GM19239 (cell line): ENCODE measurements around the gene ARSK.
A peak's percentile ranks its signal among the peaks of the same experiment; 100 is the strongest.

Experiments used
- DNase-seq: peaks from one replicate; pipeline ENCODE4 v3.0.0; 2011; ENCODE audit warnings: low spot score; ENCODE audit not compliant: insufficient read length
- FAIRE-seq: peaks from 2 replicates; lab custom pipeline; 2011; peaks lifted over from hg19 to GRCh38; lab: Jason Lieb, UNC

ARSK gene, protein sequence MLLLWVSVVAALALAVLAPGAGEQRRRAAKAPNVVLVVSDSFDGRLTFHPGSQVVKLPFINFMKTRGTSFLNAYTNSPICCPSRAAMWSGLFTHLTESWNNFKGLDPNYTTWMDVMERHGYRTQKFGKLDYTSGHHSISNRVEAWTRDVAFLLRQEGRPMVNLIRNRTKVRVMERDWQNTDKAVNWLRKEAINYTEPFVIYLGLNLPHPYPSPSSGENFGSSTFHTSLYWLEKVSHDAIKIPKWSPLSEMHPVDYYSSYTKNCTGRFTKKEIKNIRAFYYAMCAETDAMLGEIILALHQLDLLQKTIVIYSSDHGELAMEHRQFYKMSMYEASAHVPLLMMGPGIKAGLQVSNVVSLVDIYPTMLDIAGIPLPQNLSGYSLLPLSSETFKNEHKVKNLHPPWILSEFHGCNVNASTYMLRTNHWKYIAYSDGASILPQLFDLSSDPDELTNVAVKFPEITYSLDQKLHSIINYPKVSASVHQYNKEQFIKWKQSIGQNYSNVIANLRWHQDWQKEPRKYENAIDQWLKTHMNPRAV

DNA sequence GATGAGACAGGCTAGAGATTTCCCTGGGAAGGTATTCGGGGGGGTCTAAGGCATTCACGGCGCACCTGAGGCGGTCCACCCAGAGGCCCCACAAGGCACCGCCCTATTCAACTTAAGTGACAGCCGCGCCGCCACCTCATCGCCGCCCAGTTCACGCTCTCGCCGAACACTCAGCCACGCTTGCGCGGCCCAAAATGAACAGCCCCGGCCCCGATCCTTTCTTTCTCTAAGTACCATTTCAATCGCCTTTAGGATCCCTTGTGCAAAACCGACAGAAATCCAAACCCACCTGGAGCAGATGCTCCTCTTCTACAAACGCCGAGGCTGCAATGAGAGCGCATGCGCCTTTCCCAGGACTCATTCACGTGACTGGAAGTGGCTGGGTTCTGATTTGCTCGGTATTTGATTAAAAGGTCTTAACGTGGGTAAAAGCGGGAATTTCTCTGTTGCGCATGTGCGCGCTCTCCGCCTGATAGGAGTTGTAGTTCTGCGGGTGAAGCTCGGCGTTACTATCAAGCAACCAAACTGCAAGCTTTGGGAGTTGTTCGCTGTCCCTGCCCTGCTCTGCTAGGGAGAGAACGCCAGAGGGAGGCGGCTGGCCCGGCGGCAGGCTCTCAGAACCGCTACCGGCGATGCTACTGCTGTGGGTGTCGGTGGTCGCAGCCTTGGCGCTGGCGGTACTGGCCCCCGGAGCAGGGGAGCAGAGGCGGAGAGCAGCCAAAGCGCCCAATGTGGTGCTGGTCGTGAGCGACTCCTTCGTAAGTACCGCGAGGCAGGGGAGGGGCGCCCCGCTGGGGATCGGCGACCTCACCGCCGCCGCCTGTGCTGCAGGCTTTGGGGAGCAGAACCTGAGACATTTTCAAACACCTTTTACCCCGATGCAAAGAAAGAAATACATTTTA is at the start of gene ARSK, which contains the start of gene SKIC3:
ARSK (plus strand) TSS at position 455 of the 902 bp plus-strand sequence; CDS start at position 633, 178 bp downstream.
SKIC3 (minus strand) TSS at position 331 of the 902 bp plus-strand sequence. CDS start 7,827 bp downstream, outside the sequence.
- FAIRE-seq (peak; percentile 99), DNase-seq (peak; percentile 68)

DNA sequence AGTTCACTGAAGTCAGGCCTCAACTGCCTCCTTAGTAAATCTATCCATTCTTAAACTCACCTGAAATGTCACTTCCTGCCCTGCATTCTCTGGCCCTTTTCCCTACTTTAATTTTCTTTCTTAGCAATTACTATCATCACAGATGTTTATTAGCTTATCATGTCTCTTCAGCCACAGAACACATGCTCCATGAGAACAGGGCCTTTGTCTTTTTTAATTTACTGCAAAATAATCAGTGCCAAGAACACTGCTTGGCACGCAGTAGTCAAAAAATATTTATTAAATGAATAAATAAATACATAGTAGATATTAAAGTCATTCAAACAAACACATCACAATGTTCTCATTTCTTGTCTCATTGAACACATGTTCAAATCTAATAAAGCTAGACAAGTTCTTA is 46.4 kb upstream of the ARSK start:
- FAIRE-seq (no peak), DNase-seq (no peak)

DNA sequence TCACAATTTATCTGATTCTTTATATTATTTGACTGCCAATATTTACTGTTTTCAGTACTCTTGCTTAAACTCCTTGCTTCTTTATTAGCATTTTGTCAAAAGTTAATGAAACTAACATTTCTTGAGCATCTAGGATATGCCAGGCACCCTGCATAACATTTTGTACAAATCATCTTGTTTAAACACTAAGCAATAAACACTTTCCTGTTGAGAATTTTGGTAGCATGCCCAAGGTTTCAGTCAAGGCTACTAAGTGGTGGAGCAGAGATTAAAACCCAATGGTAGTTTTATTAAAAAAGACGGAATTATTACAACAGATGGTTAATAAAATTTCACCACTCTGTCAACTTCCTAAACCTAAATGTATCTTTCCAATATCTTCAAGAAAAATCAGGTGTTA is 43.3 kb upstream of the ARSK start:
- FAIRE-seq (no peak), DNase-seq (no peak)

DNA sequence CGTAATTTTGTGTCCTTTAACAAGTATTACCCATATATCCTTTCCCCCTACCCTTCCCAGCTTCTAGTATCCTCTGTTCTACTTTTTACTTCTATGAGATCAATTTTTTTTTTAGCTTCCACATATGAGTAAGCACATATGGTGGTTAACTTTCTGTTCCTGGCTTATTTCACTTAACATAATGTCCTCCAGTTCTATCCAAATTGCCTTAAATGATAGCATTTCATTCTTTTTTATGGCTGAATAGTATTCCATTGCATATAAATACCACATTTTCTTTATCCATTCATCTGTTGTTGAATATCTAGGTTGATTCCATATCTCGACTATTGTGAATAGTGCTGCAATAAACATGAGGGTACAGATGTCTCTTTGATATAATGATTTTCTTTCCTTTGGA is 36.5 kb upstream of the ARSK start:
- DNase-seq (no peak), FAIRE-seq (no peak)

DNA sequence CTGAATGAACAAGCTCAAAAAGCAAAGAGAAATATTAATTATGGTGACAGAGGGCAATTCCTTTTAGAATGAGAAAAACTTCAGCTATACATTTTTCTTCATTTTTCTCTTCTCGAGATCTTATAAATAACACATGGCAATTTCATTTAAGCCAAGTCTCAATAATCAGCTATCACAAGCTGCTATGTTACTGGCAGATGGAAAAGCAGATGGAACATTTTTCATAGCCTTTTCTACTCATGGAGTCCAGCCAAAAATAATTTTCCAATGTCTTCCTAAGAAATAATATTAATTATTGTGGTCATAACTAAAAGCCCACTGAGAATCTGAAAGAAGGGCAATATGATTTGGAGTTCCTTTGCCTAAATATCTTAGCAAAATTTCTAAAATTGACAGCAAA is 35.8 kb upstream of the ARSK start:
- FAIRE-seq = no peak
- no peak for DNase-seq

DNA sequence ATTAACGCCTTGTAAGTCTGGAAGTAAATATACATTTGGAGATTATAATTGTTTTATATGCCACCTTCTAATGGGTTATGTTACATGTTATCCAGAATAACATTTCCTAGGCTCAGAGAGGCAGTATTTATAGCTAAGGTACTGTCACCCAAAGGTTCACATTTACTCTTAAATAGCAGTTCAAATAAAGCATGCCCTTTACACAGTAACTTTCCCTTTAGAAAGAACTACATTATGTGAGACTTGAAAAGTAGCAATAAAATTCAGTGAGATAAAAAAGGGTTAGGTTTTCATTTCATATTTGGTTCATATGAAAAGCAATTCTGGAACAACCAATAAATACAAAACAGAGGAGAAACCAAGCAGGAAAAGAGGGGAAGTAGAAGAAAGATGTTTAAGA is 35.2 kb upstream of the ARSK start:
- no peak for FAIRE-seq
- DNase-seq = no peak

DNA sequence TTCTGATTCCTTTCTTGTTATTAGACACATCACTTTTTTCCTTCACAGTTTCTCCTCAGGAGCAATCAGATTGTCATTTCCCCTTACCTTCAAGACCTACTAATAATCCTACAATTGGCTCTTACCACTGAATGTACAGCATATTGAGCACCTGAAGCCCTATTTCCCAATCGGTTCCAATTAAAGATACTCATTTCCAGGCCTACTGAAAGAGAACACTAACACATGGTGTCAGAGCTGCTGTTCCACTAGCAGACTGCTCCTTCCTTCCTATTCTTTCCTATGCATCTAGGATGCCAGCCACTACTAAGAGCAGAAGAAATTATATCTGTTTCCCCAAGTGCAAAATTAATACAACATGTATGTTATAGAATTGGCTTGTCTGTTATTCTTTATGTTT is 34.7 kb upstream of the ARSK start:
- DNase-seq (no peak), FAIRE-seq (no peak)

DNA sequence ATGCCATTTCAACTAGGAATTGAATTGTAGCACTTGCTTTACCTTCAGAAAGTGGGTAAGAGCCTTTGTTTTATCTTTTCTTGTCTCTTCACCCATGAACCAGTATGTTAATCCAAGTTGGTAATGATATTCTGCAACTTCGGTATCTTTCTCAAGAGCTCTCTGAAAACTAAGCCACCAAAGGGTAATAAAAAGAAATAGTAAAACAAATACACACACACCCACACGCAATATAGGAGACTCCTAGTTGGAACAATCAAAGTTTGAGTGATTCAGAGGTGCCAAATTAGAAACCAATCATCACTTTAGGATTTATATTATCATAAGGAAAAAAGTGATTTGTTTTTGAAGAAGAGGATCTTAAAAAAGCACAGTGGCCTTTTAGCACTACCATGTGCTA is 30.5 kb upstream of the ARSK start:
- no peak for FAIRE-seq
- DNase-seq = no peak

DNA sequence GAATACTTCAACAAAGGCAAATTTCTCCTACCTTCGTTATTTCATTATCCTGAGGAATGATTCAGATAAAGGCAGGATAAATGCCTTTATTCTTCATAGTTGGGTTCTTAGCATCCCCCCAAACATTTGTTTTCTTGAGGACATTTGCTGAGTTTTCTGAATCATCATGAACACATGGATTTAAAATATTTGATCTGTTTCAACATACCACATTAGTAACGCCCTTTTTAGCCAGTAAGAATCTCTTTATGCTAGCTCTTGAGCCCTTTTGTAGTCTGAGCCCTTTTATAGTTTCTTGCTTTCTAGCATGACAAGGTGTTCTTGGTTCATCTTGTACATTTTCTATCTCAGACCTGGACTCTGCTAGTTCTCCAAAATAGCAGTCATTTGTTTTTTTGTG is 28.0 kb upstream of the ARSK start:
- FAIRE-seq = no peak
- DNase-seq = no peak

DNA sequence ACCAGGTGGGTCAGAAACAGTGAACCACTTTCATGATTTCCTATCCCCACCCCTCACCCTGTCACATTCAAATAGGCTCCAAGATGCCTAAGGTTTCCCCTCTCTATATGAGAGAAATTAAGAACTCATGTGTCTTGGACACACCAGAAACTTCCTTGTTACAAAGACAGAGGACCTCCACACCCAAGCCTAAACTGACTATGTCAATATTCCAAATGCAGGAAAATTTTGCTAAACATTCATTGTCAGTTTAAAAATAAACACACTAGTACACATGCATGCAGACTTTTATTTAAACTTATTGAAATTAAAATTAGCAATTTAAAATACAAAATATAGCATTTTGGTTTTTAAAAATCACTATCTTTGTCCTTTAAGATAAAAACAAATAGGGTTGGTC is 26.3 kb upstream of the ARSK start:
- FAIRE-seq = no peak
- DNase-seq = no peak

DNA sequence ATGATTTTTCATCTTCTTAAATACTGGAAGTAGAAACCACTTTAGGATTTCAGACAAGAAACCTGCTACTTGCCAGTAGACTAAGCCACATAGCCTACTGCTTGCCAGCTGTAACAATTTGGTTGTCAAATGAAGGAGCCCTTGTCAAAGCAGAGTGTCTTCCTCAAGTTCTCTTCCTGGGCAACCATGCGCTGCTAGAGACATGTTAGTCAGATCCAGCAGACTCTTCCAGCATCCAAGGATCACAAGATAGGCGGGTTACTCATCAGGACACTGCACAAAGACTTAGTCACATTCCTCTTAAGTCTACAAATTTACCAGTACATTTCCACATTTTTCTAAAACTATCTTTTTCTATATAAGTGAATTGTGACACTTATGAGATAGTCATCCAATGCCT is 24.5 kb upstream of the ARSK start:
- DNase-seq (no peak), FAIRE-seq (no peak)

DNA sequence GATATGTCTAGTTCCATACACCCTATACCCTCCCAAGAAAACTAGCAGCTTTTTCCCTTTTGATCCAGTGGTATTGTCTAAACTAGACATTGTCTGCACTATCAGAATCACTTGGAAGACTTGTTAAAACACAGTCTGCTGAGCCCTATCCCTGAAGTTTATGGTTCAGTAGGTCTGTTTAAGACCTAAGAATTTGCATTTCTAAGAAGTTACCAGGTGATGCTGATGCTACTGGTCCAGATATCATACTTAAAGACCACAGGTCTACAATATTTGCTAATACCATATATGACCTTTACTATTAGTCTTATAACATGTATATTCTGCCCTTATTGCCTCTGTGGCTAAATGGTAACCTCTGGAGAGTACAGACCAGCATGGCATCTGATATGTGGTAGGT is 23.4 kb upstream of the ARSK start:
- FAIRE-seq = no peak
- DNase-seq = no peak

DNA sequence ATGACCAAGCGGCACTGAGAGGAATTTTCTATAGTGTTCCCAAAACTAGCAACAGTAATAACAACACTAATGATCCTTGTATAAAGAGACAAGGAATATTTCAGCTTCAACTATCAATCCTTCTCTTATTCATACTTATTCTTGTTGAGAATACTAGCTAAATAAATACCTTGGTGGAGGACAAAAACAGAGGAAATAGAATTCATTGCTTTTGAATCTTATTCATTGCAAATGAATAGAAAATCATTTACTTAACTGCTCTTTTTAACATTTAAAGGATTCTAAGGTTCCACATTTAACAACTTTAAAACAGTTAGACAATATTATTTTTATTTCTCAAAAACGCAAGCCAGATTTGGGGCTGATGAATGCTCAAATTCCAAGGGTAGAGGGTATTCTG is 22.5 kb upstream of the ARSK start:
- DNase-seq (no peak), FAIRE-seq (no peak)

DNA sequence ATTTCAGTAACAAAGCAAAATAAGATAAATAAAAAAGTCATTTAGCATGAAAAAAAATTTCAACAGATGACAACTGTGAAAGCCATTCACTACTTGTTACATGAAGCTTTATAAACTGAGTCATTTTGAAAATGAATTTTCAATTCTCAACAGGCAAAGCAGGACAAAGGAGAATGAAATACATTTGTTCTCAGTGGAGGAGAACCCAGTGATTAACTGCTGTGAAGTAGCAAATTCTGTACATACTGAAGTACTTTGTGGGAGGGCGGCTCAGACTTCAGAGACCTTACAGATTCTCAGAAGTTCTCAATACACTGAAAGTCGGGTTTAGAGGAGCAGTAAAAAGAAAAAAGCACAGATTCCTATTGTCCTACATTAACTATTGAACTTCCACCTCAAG is 21.8 kb upstream of the ARSK start:
- DNase-seq (no peak), FAIRE-seq (peak; percentile 8)

DNA sequence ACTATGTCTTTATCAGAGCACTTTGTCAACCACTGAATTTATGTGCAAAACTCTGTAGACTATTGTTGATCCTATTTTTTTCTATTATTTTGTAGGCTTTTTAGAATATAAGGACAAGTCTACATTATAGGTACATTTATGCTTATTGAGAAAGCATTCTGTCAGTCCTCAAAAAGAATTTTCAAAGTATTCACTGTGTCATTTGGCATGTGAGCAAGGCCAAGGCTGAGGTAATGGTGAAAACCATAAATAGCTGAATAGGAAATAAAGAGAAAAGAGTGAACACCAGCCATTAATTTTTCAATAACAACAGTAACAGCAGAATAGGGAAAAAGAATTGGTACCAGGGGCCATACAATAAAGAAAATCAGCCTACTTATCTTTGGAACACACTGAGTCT is 21.1 kb upstream of the ARSK start:
- FAIRE-seq (no peak), DNase-seq (no peak)

DNA sequence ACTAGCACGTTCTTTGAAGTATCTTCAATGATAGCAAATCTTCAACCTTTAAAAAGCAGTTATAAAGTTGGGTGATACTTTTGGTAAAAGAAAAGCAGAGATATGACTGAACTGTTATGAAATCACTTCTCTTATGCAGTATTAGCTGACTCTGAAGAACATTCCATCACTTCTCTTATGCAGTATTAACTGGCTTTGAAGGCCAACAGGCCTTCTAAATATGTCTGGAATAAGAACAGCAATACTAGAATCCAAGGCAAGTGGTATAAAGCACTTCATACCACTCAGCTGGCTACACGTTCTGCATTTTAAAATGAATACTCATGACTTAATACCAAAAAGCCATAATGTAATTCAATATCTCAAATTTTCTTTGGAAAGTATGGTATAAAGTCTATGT is 17.4 kb upstream of the ARSK start:
- FAIRE-seq (no peak), DNase-seq (no peak)

DNA sequence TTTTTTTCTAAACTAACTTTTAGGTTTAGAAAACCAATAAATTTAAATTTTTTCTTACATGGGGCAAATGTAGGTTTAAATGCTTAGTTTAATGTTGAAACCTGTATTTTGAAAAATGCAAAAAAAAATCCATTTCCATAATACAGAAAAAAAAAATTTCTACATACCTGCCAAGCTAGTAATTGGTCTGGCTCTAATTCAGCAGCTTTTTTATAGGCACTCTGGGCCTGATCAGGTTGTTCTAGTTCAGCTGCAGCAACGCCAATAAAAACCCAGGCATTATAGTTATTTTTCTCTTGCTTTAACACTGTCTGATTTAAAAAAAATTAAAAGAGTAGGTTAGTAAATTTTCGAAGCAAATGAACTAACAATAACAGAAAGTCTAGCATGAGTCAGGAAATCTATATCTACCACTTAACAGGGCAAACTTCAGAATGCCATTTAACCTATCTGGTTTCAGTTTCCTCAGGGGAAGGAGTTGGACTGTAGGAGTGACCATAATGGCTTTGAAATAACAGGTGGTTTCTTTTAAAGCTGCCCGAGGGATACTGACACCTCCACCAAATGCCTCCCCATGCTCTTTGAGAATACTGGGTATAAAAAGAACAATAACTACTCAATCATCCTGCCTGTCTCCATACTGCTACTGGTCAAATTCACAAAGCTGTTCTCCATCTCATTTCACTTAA is 11.7 kb upstream of the ARSK start:
- no peak for DNase-seq
- FAIRE-seq = no peak

DNA sequence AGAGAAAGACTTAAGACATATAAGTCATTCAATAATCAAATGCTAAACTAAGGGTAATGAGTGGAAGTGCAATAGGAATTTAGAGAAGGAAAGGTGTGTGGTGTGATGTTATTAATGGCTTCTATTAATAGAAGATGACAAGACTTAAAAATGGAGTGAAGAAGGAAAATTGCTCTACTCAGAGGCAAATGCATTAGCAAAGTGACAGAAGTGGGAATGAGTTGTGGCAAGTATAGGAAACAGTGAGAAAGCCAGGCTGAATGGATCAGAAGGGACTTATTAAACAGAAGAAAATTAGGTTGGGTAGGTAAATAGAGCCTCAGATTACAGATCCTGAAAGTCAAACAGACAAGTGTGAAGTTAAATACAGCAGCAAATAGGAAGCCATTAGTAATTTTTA is 5.9 kb upstream of the ARSK start:
- no peak for DNase-seq
- FAIRE-seq = peak; percentile 11

DNA sequence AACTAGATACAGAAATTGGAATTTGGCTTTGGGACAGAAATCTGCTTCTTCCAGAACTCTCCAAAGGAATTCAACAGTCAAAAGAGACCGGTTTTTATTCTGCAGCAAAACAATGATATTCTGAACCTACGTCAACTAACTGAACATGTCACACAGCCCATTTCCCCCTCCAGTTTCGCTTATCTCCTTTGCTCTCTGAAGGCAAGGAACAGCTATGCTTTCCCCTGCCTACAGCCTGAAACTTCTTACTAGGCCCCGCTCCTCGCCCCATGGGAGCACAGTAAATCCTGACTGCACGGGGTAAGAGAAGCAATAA is 612 bp upstream of the ARSK start:
- FAIRE-seq (no peak), DNase-seq (no peak)

DNA sequence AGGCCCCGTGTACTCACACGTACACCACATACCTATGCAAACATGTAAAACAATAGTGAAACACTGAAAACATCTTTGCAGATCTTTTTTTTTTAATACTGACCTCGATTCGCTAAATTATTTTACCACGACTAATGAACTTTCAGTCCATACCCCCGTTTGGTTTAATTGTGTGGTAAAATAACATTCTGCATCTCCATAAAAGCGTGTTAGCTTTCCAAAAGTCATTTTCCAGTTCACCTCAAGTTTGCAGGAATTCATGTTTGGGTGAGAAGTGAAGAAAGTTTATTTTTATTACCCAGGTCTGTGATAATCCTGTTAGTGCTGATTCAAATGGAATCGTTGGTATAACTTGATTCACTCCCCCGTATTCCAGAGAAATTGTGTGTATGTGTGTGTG is 652 bp downstream of the ARSK start:
- FAIRE-seq = peak; percentile 42

DNA sequence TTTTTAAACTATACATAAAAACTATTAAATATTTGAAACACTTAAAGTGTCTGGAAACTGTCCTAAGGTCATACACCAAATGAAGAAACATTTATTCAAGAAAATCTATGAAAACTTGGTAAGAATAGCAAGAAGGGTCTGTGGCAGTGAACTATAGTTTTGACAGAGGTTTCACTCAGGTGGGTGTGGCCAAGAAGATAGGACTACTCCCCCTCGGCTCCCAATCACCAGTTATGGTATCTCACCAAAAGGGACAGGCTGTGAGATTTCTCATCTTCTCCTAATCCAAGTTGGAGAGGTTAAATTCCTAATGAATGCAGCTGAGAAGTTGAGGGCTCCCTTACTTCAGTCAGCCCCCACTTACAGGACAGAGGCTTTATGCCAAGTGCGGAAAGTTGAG is 2.9 kb downstream of the ARSK start:
- FAIRE-seq = no peak

More for the DNA sequence above, 652 bp downstream of the ARSK start:
- no peak for DNase-seq

More for the DNA sequence above, 2.9 kb downstream of the ARSK start:
- no peak for DNase-seq
